ENCODE results near the gene COA6. TPM values are rescaled to one million over a fixed set of nuclear protein-coding genes. Genes with fewer than 3 reads are reported as not detected.

The COA6 gene
- total RNA-seq, 4 donors from 2014 or later = 8.6 to 21.4 (median 16.3) TPM

DNA sequence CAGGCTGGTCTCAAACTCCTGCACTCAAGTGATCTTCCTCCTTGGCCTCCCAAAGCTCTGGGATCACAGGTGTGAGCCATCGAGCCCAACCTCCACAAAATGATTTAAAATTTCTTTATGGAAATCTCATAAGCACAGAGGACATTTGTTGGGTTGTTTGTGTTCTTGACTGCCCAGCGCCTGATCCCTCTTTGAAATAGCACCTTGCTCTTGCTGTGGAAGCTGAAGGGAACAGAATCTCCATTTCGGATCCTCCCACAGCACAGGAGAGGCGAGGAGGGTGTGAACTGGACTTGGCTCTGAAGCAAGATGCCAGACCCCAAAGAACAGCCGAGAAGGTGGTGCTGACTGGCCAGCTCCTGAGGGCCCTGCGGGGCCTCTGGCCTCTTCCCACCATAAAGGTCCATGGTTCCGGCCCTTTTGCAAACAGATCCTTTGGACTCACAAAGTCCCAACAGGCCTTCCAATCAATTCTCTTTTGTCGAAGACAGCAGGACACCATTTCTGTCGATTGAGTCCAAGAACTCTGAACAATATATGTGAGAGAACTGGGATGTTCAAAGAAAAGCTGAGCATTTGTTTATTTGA lies 45.6 kb upstream of the COA6 start:
- no peak for TF ChIP-seq POLR2AphosphoS5 (IDR thresholded peaks at IDR 0.05)
- 89% methylated on average over 9 of the region's 9 CpGs for WGBS
- no peaks in the 10 kb centered on the region for H3K36me3 ChIP-seq
- H3K27me3 ChIP-seq = peaks cover 21% of the 10 kb centered on the region
- H3K27ac ChIP-seq = no peak overlapping the region
- no peak for DNase-seq (ENCODE audit: low spot score in 2 of 2)
- H3K4me1 ChIP-seq = peaks cover 6% of the 10 kb centered on the region
- H3K9me3 ChIP-seq = no peaks in the 10 kb centered on the region
- no peak overlapping the region for H3K4me3 ChIP-seq

DNA sequence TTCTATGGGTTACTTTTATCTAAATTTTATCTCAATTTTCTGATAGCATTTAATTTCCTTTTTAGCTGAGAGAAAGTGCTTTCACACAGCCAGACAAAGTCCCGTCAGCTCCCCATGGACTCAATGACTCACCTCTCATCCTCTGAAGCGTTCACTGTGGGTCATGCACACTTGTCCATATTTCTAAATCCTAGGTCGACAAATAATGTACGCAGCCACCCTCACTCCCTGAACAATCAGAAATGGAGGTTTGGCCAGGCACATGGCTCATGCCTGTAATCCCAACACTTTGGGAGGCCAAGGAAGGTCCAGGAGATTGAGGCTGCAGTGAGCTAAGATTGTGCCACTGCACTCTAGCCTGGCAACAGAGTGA lies 42.4 kb upstream of the COA6 start:
- no peak overlapping the region for H3K4me3 ChIP-seq
- 89% methylated on average over 4 of the region's 4 CpGs for WGBS
- peaks cover 6% of the 10 kb centered on the region for H3K4me1 ChIP-seq
- H3K9me3 ChIP-seq = no peaks in the 10 kb centered on the region
- no peak for DNase-seq (ENCODE audit: low spot score in 2 of 2)
- no peak overlapping the region for H3K27ac ChIP-seq
- no peaks in the 10 kb centered on the region for H3K36me3 ChIP-seq
- peaks cover 9% of the 10 kb centered on the region for H3K27me3 ChIP-seq
- TF ChIP-seq POLR2AphosphoS5 (IDR thresholded peaks at IDR 0.05) = no peak
- no peak for TF ChIP-seq EP300 (IDR thresholded peaks at IDR 0.05)
- TF ChIP-seq POLR2A (IDR thresholded peaks at IDR 0.05) = no peak
- TF ChIP-seq, protein P1, sequence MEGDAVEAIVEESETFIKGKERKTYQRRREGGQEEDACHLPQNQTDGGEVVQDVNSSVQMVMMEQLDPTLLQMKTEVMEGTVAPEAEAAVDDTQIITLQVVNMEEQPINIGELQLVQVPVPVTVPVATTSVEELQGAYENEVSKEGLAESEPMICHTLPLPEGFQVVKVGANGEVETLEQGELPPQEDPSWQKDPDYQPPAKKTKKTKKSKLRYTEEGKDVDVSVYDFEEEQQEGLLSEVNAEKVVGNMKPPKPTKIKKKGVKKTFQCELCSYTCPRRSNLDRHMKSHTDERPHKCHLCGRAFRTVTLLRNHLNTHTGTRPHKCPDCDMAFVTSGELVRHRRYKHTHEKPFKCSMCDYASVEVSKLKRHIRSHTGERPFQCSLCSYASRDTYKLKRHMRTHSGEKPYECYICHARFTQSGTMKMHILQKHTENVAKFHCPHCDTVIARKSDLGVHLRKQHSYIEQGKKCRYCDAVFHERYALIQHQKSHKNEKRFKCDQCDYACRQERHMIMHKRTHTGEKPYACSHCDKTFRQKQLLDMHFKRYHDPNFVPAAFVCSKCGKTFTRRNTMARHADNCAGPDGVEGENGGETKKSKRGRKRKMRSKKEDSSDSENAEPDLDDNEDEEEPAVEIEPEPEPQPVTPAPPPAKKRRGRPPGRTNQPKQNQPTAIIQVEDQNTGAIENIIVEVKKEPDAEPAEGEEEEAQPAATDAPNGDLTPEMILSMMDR (IDR thresholded peaks at IDR 0.05) = no peak

DNA sequence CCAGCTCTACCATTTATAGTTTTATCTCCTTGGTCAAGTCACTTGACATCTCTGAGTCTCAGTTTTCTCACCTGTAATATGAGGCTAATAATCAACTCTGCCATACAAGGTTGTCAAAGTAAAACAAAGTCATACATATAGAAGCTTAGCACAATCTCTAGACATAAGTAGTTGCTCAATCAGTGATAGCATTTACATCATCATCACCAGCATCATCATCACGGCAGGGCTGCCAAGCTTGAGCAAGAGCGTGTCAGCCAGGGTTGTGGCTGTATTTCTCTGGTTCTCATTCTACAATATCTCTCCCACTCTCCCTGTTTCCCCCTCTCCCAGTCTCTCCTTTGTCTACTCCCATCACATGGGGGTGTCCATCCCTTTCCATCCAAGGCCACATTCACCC lies 41.7 kb upstream of the COA6 start:
- WGBS = 39% methylated on average over 2 of the region's 2 CpGs
- DNase-seq (ENCODE audit: low spot score in 2 of 2) = no peak
- H3K9me3 ChIP-seq = peaks cover 6% of the 10 kb centered on the region
- H3K27me3 ChIP-seq = peaks cover 4% of the 10 kb centered on the region
- H3K4me1 ChIP-seq = peaks cover 3% of the 10 kb centered on the region
- TF ChIP-seq, protein P1 (IDR thresholded peaks at IDR 0.05) = no peak
- TF ChIP-seq POLR2A (IDR thresholded peaks at IDR 0.05) (no peak), POLR2AphosphoS5 (IDR thresholded peaks at IDR 0.05) (no peak), EP300 (IDR thresholded peaks at IDR 0.05) (no peak)
- H3K4me3 ChIP-seq = no peak overlapping the region
- no peak overlapping the region for H3K27ac ChIP-seq
- no peaks in the 10 kb centered on the region for H3K36me3 ChIP-seq

DNA sequence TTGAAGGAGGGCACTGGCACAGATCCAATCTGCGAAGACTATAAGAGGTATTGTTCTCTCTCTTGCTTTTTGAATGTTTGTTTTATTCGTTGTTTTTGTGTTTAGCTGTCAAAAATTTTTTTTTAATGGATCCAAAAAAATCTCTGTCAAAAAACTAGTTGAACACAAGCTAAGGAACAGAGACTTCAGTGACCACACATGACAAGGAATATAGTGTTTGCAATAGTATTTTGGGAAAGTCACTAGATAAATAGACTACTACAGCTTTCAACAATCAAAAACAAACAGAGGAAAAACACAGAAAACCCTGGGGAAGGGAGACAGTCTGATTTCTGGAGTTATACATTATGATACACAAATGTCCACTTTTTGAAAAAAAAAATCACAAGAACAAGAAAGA lies 36.9 kb upstream of the COA6 start:
- H3K9me3 ChIP-seq = peaks cover 12% of the 10 kb centered on the region
- DNase-seq (ENCODE audit: low spot score in 2 of 2) = no peak
- no peaks in the 10 kb centered on the region for H3K36me3 ChIP-seq
- TF ChIP-seq POLR2A (IDR thresholded peaks at IDR 0.05) (no peak), POLR2AphosphoS5 (IDR thresholded peaks at IDR 0.05) (no peak), EP300 (IDR thresholded peaks at IDR 0.05) (no peak)
- TF ChIP-seq, protein P1 (IDR thresholded peaks at IDR 0.05) = no peak
- no peak overlapping the region for H3K27ac ChIP-seq
- no peaks in the 10 kb centered on the region for H3K4me1 ChIP-seq
- WGBS = 86% methylated on average over 2 of the region's 2 CpGs
- H3K4me3 ChIP-seq = no peak overlapping the region
- H3K27me3 ChIP-seq = peaks cover 4% of the 10 kb centered on the region

DNA sequence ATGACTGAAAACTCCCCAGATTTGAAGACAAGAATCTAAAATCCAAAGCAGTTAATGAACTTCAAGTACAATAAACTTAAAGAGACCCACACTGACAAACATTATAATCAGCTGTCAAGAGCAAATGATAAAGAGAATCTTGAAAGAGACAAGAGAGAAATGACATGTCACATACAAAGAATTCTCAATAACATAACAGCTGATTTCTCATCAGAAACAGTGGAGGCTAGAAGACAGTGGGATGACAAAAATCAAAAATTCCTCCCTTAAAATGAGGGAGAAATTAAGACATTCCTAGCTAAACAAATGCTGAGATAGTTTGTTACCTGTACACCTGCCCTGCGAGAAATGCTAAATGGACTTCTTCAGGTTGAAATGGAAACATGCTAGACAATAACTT lies 36.0 kb upstream of the COA6 start:
- WGBS = 97% methylated on average over 1 of the region's 1 CpG

More for the DNA sequence above, 36.0 kb upstream of the COA6 start:
- peaks cover 12% of the 10 kb centered on the region for H3K9me3 ChIP-seq
- H3K36me3 ChIP-seq = no peaks in the 10 kb centered on the region
- no peaks in the 10 kb centered on the region for H3K4me1 ChIP-seq
- H3K27me3 ChIP-seq = peaks cover 3% of the 10 kb centered on the region
- DNase-seq (ENCODE audit: low spot score in 2 of 2) = no peak
- TF ChIP-seq POLR2A (IDR thresholded peaks at IDR 0.05) = no peak
- TF ChIP-seq, protein P1 (IDR thresholded peaks at IDR 0.05) = no peak
- TF ChIP-seq EP300 (IDR thresholded peaks at IDR 0.05) = no peak
- TF ChIP-seq POLR2AphosphoS5 (IDR thresholded peaks at IDR 0.05) = no peak
- no peak overlapping the region for H3K27ac ChIP-seq
- no peak overlapping the region for H3K4me3 ChIP-seq

Measured in suprapubic skin (tissue), 4 donors.